ENCODE results near the gene PPARD. TPM values are rescaled to one million over a fixed set of nuclear protein-coding genes. Genes with fewer than 3 reads are reported as not detected.

The PPARD gene
- total and polyA plus RNA-seq, 2 experiments from 2014 or later, result 9.1 to 20.4 TPM

GRCh38 chr6:35443341-35444030 is 101.1 kb downstream of the PPARD start:
- 93% methylated on average over 9 of the region's 9 CpGs for WGBS (ENCODE audit: low lambda C conversion rate, missing lambda C conversion rate)

GRCh38 chr6:35445691-35446090 is 103.3 kb downstream of the PPARD start:
- H3K27ac ChIP-seq, result no peak overlapping the region
- H3K9me3 ChIP-seq (ENCODE audit: low read depth), result no peaks in the 10 kb centered on the region
- no peaks in the 10 kb centered on the region for H3K79me2 ChIP-seq
- H3K4me2 ChIP-seq, result no peak overlapping the region
- no peak for DNase-seq (ENCODE audit: low spot score)
- H3K36me3 ChIP-seq (replicated peaks; ENCODE audit: insufficient read depth, low read depth), result no peaks in the 10 kb centered on the region
- TF ChIP-seq CTCF (IDR thresholded peaks at IDR 0.05; ENCODE audit: poor library complexity) (no peak), EZH2phosphoT487 (IDR thresholded peaks at IDR 0.05; ENCODE audit: low read depth, severe bottlenecking, unreplicated experiment) (no peak), EZH2 (IDR thresholded peaks at IDR 0.05; ENCODE audit: borderline replicate concordance) (no peak)
- 92% methylated on average over 7 of the region's 7 CpGs for WGBS (ENCODE audit: low lambda C conversion rate, missing lambda C conversion rate)
- no peak overlapping the region for H2AFZ ChIP-seq
- no peaks in the 10 kb centered on the region for H3K27me3 ChIP-seq
- no peaks in the 10 kb centered on the region for H4K20me1 ChIP-seq (ENCODE audit: insufficient read depth, poor library complexity, severe bottlenecking)
- H3K4me1 ChIP-seq (ENCODE audit: insufficient read depth), result no peaks in the 10 kb centered on the region
- no peak overlapping the region for H3K4me3 ChIP-seq
- no peaks in the 10 kb centered on the region for H3K9me2 ChIP-seq (replicated peaks; ENCODE audit: insufficient read depth)

More at GRCh38 chr6:35443341-35444030, 101.1 kb downstream of the PPARD start:
- Histone ChIP-seq H2AFZ (no peak overlapping the region), H3K27me3 (no peaks in the 10 kb centered on the region), H3K27ac (no peak overlapping the region), H3K4me3 (no peak overlapping the region), H3K9me3 (ENCODE audit: low read depth) (no peaks in the 10 kb centered on the region), H4K20me1 (ENCODE audit: insufficient read depth, poor library complexity, severe bottlenecking) (no peaks in the 10 kb centered on the region), H3K79me2 (no peaks in the 10 kb centered on the region), H3K9me2 (replicated peaks; ENCODE audit: insufficient read depth) (no peaks in the 10 kb centered on the region), H3K4me2 (no peak overlapping the region), H3K36me3 (replicated peaks; ENCODE audit: insufficient read depth, low read depth) (no peaks in the 10 kb centered on the region), H3K4me1 (ENCODE audit: insufficient read depth) (no peaks in the 10 kb centered on the region)
- TF ChIP-seq EZH2 (IDR thresholded peaks at IDR 0.05; ENCODE audit: borderline replicate concordance) (no peak), CTCF (IDR thresholded peaks at IDR 0.05; ENCODE audit: poor library complexity) (no peak), EZH2phosphoT487 (IDR thresholded peaks at IDR 0.05; ENCODE audit: low read depth, severe bottlenecking, unreplicated experiment) (no peak)
- DNase-seq (ENCODE audit: low spot score), result no peak

- no peak overlapping the region for H3K27ac ChIP-seq
- no peaks in the 10 kb centered on the region for H3K36me3 ChIP-seq (replicated peaks; ENCODE audit: insufficient read depth, low read depth)
- H3K4me2 ChIP-seq, result no peak overlapping the region
- 63% methylated on average over 7 of the region's 7 CpGs for WGBS (ENCODE audit: low lambda C conversion rate, missing lambda C conversion rate)
- no peak for DNase-seq (ENCODE audit: low spot score)
- no peak overlapping the region for H2AFZ ChIP-seq
- no peak overlapping the region for H3K4me3 ChIP-seq
- H3K79me2 ChIP-seq, result peaks cover under 1% of the 10 kb centered on the region
- H3K9me2 ChIP-seq (replicated peaks; ENCODE audit: insufficient read depth), result no peaks in the 10 kb centered on the region
- H4K20me1 ChIP-seq (ENCODE audit: insufficient read depth, poor library complexity, severe bottlenecking), result no peaks in the 10 kb centered on the region
- H3K27me3 ChIP-seq, result no peaks in the 10 kb centered on the region
- no peak for TF ChIP-seq EZH2 (IDR thresholded peaks at IDR 0.05; ENCODE audit: borderline replicate concordance)
- TF ChIP-seq EZH2phosphoT487 (IDR thresholded peaks at IDR 0.05; ENCODE audit: low read depth, severe bottlenecking, unreplicated experiment), result no peak
- no peak for TF ChIP-seq CTCF (IDR thresholded peaks at IDR 0.05; ENCODE audit: poor library complexity)
- H3K4me1 ChIP-seq (ENCODE audit: insufficient read depth), result peaks cover 4% of the 10 kb centered on the region
- H3K9me3 ChIP-seq (ENCODE audit: low read depth), result no peaks in the 10 kb centered on the region
Measured at GRCh38 chr6:35448191-35448590, 105.8 kb downstream of the PPARD start.
